NCI-H1048 (cell line): ENCODE measurements around the gene BICD1.

Source experiments
- DNase-seq: peaks from one replicate; lab custom pipeline; 2025; lab: John Stamatoyannopoulos, UW

The BICD1 gene

GRCh38 chr12:32407795-32408194 is 301.1 kb downstream of the BICD1 start:
- DNase-seq: no peak

- no peak for DNase-seq
Measured at GRCh38 chr12:32413412-32413811, 306.8 kb downstream of the BICD1 start.

- no peak for DNase-seq
Measured at GRCh38 chr12:32418221-32418620, 311.6 kb downstream of the BICD1 start.

GRCh38 chr12:32418903-32419519 is 312.4 kb downstream of the BICD1 start:
- DNase-seq: no peak

GRCh38 chr12:32419520-32419960 is 312.9 kb downstream of the BICD1 start:
- DNase-seq: no peak

- DNase-seq: no peak
Measured at GRCh38 chr12:32420356-32420755, 313.7 kb downstream of the BICD1 start.

- DNase-seq: no peak
Measured at GRCh38 chr12:32423559-32423958, 316.9 kb downstream of the BICD1 start.

- no peak for DNase-seq
Measured at GRCh38 chr12:32431025-32431424, 324.4 kb downstream of the BICD1 start.
